OCI-LY1 (cell line): Measurements from ENCODE around the gene RNPEPL1.

Experiments used
- H2AFZ ChIP-seq: fragments of 200-600 bp; sonication (generic), shearing (Covaris generic); 2 replicates; pipeline ENCODE4 v1.6.0; 2014; ENCODE audit warnings: antibody characterized with exemption, mild to moderate bottlenecking, low read length
- H3F3A ChIP-seq: fragments of 200-600 bp; sonication (generic), shearing (Covaris generic); 2 replicates; pipeline ENCODE4 v1.6.0; 2014; ENCODE audit warnings: mild to moderate bottlenecking, antibody characterized with exemption, low read length, moderate library complexity; ENCODE audit not compliant: insufficient read depth
- H3K27ac ChIP-seq: fragments of 200-600 bp; sonication (generic); 2 replicates; pipeline ENCODE4 v1.5.1; 2014; ENCODE audit warnings: low read length, mixed run types, mild to moderate bottlenecking, low read depth; ENCODE audit not compliant: poor library complexity, severe bottlenecking
- H3K27me3 ChIP-seq: fragments of 200-600 bp; sonication (generic); 2 replicates; pipeline ENCODE4 v1.6.0; 2014; ENCODE audit warnings: antibody characterized with exemption, mild to moderate bottlenecking, low read length, moderate library complexity; ENCODE audit not compliant: insufficient read depth
- H3K36me3 ChIP-seq: fragments of 200-600 bp; sonication (generic); 2 replicates; pipeline ENCODE4 v1.6.1; 2014; ENCODE audit warnings: mild to moderate bottlenecking, antibody characterized with exemption, low read length, moderate library complexity, mixed read lengths; ENCODE audit not compliant: insufficient read depth
- H3K4me1 ChIP-seq: fragments of 200-600 bp; sonication (generic); 2 replicates; pipeline ENCODE4 v1.5.1; 2014; ENCODE audit warnings: mild to moderate bottlenecking, low read length, moderate library complexity; ENCODE audit not compliant: insufficient read depth, severe bottlenecking
- H3K4me2 ChIP-seq: fragments of 200-600 bp; sonication (generic), shearing (Covaris generic); 2 replicates; pipeline ENCODE4 v1.6.1; 2014; ENCODE audit warnings: low read length
- H3K4me3 ChIP-seq: fragments of 200-600 bp; sonication (generic); 2 replicates; pipeline ENCODE4 v1.5.1; 2014; ENCODE audit warnings: low read length, low read depth, mild to moderate bottlenecking, mixed read lengths; ENCODE audit not compliant: poor library complexity, severe bottlenecking
- H3K79me2 ChIP-seq: fragments of 200-600 bp; shearing (Covaris generic); 2 replicates; pipeline ENCODE4 v1.6.1; 2016; ENCODE audit warnings: mixed run types, low read length, mixed read lengths; ENCODE audit not compliant: insufficient read depth
- H3K9ac ChIP-seq: fragments of 200-600 bp; sonication (generic), shearing (Covaris generic); 2 replicates; pipeline ENCODE4 v1.6.1; 2014; ENCODE audit warnings: mild to moderate bottlenecking, low read length, mixed read lengths
- H3K9me2 ChIP-seq: fragments of 200-600 bp; sonication (generic), shearing (Covaris generic); 2 replicates; pipeline ENCODE4 v1.6.1; 2014; ENCODE audit warnings: low read depth, mild to moderate bottlenecking, low read length, mixed read lengths
- H3K9me3 ChIP-seq: fragments of 200-600 bp; shearing (Covaris generic); 2 replicates; pipeline ENCODE4 v1.6.1; 2014; ENCODE audit warnings: low read length, mixed read lengths
- H4K20me1 ChIP-seq: fragments of 200-600 bp; sonication (generic), shearing (Covaris generic); 2 replicates; pipeline ENCODE4 v1.6.0; 2016; ENCODE audit warnings: mild to moderate bottlenecking, low read length; ENCODE audit not compliant: insufficient read depth
- CTCF ChIP-seq: fragments of 200-600 bp; sonication (generic), shearing (Covaris generic); IDR thresholded peaks from 2 replicates; pipeline ENCODE4 v1.5.1; 2017; ENCODE audit warnings: mild to moderate bottlenecking, antibody characterized with exemption, low read length, moderate library complexity, mixed read lengths
- EZH2 ChIP-seq: fragments of 200-600 bp; sonication (generic), shearing (Covaris generic); IDR thresholded peaks from 2 replicates; pipeline ENCODE4 v1.8.0; 2017; ENCODE audit warnings: borderline replicate concordance, mixed run types, mild to moderate bottlenecking, antibody characterized with exemption, low read length, moderate library complexity, mixed read lengths

Gene RNPEPL1

GRCh38 chr2:240529344-240529999 lies 38.8 kb upstream of the RNPEPL1 start:
- no peaks in the 10 kb centered on the region for H4K20me1 ChIP-seq
- H3K9me2 ChIP-seq, result no peaks in the 10 kb centered on the region
- H2AFZ ChIP-seq, result no peak overlapping the region
- no peaks in the 10 kb centered on the region for H3K4me1 ChIP-seq
- peaks cover 63% of the 10 kb centered on the region for H3K36me3 ChIP-seq
- H3K27me3 ChIP-seq, result no peaks in the 10 kb centered on the region
- no peaks in the 10 kb centered on the region for H3F3A ChIP-seq
- H3K27ac ChIP-seq, result no peak overlapping the region
- no peaks in the 10 kb centered on the region for H3K79me2 ChIP-seq
- no peak overlapping the region for H3K9ac ChIP-seq
- no peak overlapping the region for H3K4me2 ChIP-seq
- H3K4me3 ChIP-seq, result no peak overlapping the region
- H3K9me3 ChIP-seq, result peaks cover 22% of the 10 kb centered on the region
- TF ChIP-seq EZH2 (no peak), CTCF (no peak)

DNA sequence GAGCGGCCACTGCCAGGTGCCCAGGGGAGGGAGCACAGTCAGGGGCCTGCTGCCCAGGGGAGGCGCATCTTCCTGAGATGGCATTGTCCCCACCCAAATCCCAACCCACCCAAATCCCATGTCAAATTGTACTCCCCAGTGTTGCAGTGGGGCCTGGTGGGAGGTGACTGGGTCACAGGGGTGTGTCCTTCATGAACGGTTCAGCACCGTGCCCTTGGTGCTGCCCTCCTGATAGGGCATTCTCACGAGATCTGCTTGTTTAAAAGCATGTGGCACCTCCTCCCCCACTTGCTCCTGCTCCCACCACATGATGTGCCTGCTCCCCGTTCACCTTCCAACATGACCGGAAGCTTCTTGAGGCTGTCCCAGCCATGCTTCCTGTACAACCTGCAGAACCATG lies 38.1 kb upstream of the RNPEPL1 start:
- Histone ChIP-seq H3K4me1 (no peaks in the 10 kb centered on the region), H3K9me2 (no peaks in the 10 kb centered on the region), H3K9me3 (peaks cover 20% of the 10 kb centered on the region), H4K20me1 (no peaks in the 10 kb centered on the region), H3K4me2 (no peak overlapping the region), H3K27me3 (no peaks in the 10 kb centered on the region), H3K9ac (no peak overlapping the region), H3K36me3 (peaks cover 64% of the 10 kb centered on the region), H3K79me2 (no peaks in the 10 kb centered on the region), H3K4me3 (no peak overlapping the region), H3K27ac (no peak overlapping the region), H3F3A (no peaks in the 10 kb centered on the region), H2AFZ (no peak overlapping the region)
- TF ChIP-seq EZH2 (no peak), CTCF (no peak)

- H3F3A ChIP-seq, result no peaks in the 10 kb centered on the region
- H4K20me1 ChIP-seq, result no peaks in the 10 kb centered on the region
- no peak overlapping the region for H2AFZ ChIP-seq
- no peaks in the 10 kb centered on the region for H3K4me1 ChIP-seq
- H3K27ac ChIP-seq, result no peak overlapping the region
- H3K9ac ChIP-seq, result no peak overlapping the region
- TF ChIP-seq CTCF (no peak), EZH2 (no peak)
- peaks cover 55% of the 10 kb centered on the region for H3K36me3 ChIP-seq
- no peaks in the 10 kb centered on the region for H3K79me2 ChIP-seq
- no peaks in the 10 kb centered on the region for H3K9me2 ChIP-seq
- no peaks in the 10 kb centered on the region for H3K27me3 ChIP-seq
- no peak overlapping the region for H3K4me2 ChIP-seq
- H3K4me3 ChIP-seq, result no peak overlapping the region
- H3K9me3 ChIP-seq, result peaks cover 18% of the 10 kb centered on the region
These were observed 37.2 kb upstream of the RNPEPL1 start for GRCh38 chr2:240531038-240531437.
